K562 (cell line): ENCODE measurements around the gene UBE2A.

Source experiments
- EP400 ChIP-seq: fragments of 450-650 bp; IDR thresholded peaks from 2 replicates; pipeline ENCODE4 v1.6.1; 2017; ENCODE audit warnings: antibody characterized with exemption, mild to moderate bottlenecking, moderate library complexity
- HMG20B ChIP-seq: fragments of 250-450 bp; sonication (Bioruptor Pico); IDR thresholded peaks from 2 replicates; pipeline ENCODE4 v1.5.0; 2021; ENCODE audit warnings: mild to moderate bottlenecking
- KAT7 ChIP-seq: sonication (generic); formaldehyde crosslinking; IDR thresholded peaks from 2 replicates; pipeline ENCODE4 v1.8.0; 2022; ENCODE audit warnings: missing genetic modification reagents, mild to moderate bottlenecking, borderline replicate concordance
- L3MBTL2 ChIP-seq: fragments of 450-650 bp; IDR thresholded peaks from 2 replicates; pipeline ENCODE4 v1.6.1; 2016; ENCODE audit warnings: mild to moderate bottlenecking, moderate library complexity
- NEUROD1 ChIP-seq: fragments of 150-350 bp; IDR thresholded peaks from 2 replicates; pipeline ENCODE4 v1.6.1; 2014; ENCODE audit warnings: borderline replicate concordance, low read length, low read depth; ENCODE audit not compliant: partially characterized antibody
- POLR2A ChIP-seq: fragments of 450-650 bp; conservative IDR thresholded peaks from 2 replicates; pipeline ENCODE4 v1.6.1; 2016
- SP1 ChIP-seq: sonication (generic); formaldehyde crosslinking; IDR thresholded peaks from 2 replicates; pipeline ENCODE4 v1.8.1; 2022; ENCODE audit warnings: mild to moderate bottlenecking, missing genetic modification reagents
- TF ChIP-seq, protein P1 (sequence below): fragments of 250-450 bp; sonication (Bioruptor Pico); IDR thresholded peaks from 2 replicates; pipeline ENCODE4 v1.4.0; 2020; ENCODE audit warnings: mild to moderate bottlenecking, moderate library complexity
- TF ChIP-seq, protein P2 (sequence below): sonication (generic); formaldehyde crosslinking; IDR thresholded peaks from 2 replicates; pipeline ENCODE4 v1.5.0; 2020; ENCODE audit warnings: missing genetic modification reagents
- TF ChIP-seq, protein P3 (sequence below), 3 experiments: IDR thresholded peaks in 2 of 3; conservative IDR thresholded peaks in 1 of 3; 2 replicates each; pipeline ENCODE4 v1.5.1; 2011 to 2012; ENCODE audit warnings: low read length in 3 of 3, mild to moderate bottlenecking in 3 of 3, control low read depth in 2 of 3, improper control_type of control experiment in 1 of 3, inconsistent platforms in 1 of 3, low read depth in 1 of 3, mixed read lengths in 1 of 3, moderate library complexity in 1 of 3; ENCODE audit not compliant: insufficient read depth in 2 of 3

DNA sequence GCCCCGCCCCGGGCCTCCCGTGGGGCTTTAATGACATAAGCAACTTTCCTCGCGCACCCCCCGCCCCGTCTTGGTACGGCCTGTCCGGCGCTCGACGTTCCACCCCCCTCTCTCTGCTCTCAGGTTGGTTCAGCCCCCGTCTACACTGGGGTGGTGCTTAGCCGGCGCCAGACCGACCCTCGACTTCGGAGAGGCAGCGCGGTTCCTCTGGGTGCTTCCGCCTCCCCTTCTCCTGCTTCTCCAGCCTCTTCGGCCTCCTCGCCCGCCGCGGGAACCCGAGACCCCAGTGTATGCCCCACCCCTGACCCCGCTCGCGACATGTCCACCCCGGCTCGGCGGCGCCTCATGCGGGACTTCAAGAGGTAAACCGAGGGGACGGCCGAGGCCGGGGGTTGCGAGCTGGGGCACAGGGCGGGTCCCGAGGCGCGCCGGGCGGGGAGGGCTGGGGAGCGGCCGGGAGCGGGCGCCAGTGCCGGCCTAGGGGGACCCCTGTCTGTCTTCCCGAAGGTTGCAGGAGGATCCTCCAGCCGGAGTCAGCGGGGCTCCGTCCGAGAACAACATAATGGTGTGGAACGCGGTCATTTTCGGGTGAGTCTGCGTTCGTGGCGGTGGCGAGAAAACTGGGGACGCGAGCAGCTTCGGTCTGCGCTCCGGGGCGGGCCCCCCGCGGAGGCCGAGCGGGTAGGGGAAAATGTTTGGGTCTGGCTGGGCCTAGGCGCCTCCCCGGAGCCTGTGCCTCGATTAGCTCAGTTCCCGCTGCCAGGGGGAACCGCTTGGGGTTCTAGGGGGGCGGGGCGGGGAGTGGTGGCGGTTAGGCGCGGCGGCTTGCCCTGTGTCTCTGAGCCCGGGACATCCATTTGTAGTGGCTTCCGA lies at the start of gene UBE2A:
- TF ChIP-seq L3MBTL2, result peak; percentile 31
- TF ChIP-seq SP1, result peak; percentile 76
- TF ChIP-seq, protein P1, sequence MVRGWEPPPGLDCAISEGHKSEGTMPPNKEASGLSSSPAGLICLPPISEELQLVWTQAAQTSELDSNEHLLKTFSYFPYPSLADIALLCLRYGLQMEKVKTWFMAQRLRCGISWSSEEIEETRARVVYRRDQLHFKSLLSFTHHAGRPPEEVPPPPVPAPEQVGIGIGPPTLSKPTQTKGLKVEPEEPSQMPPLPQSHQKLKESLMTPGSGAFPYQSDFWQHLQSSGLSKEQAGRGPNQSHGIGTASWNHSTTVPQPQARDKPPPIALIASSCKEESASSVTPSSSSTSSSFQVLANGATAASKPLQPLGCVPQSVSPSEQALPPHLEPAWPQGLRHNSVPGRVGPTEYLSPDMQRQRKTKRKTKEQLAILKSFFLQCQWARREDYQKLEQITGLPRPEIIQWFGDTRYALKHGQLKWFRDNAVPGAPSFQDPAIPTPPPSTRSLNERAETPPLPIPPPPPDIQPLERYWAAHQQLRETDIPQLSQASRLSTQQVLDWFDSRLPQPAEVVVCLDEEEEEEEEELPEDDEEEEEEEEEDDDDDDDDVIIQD, result no peak
- TF ChIP-seq, protein P2, sequence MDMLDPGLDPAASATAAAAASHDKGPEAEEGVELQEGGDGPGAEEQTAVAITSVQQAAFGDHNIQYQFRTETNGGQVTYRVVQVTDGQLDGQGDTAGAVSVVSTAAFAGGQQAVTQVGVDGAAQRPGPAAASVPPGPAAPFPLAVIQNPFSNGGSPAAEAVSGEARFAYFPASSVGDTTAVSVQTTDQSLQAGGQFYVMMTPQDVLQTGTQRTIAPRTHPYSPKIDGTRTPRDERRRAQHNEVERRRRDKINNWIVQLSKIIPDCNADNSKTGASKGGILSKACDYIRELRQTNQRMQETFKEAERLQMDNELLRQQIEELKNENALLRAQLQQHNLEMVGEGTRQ, result no peak
- TF ChIP-seq HMG20B, result no peak
- TF ChIP-seq EP400, result peak; percentile 73
- TF ChIP-seq, protein P3, sequence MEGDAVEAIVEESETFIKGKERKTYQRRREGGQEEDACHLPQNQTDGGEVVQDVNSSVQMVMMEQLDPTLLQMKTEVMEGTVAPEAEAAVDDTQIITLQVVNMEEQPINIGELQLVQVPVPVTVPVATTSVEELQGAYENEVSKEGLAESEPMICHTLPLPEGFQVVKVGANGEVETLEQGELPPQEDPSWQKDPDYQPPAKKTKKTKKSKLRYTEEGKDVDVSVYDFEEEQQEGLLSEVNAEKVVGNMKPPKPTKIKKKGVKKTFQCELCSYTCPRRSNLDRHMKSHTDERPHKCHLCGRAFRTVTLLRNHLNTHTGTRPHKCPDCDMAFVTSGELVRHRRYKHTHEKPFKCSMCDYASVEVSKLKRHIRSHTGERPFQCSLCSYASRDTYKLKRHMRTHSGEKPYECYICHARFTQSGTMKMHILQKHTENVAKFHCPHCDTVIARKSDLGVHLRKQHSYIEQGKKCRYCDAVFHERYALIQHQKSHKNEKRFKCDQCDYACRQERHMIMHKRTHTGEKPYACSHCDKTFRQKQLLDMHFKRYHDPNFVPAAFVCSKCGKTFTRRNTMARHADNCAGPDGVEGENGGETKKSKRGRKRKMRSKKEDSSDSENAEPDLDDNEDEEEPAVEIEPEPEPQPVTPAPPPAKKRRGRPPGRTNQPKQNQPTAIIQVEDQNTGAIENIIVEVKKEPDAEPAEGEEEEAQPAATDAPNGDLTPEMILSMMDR (IDR thresholded peaks at IDR 0.05 in 2 of 3, conservative IDR thresholded peaks at IDR 0.05 in 1 of 3; ENCODE audit: insufficient read depth in 2 of 3, low read depth in 1 of 3, low read length in 3 of 3), result peak; percentile 49 to 65 (median 56); a peak in 5 of 6 replicates
- no peak; the same call in 1 of the 2 replicates for TF ChIP-seq KAT7 (CRISPR knock-in tag)
- TF ChIP-seq NEUROD1, result peak; percentile 61
- TF ChIP-seq POLR2A, result peak; percentile 97
